ENCODE data around the gene HSFX4.

DNA sequence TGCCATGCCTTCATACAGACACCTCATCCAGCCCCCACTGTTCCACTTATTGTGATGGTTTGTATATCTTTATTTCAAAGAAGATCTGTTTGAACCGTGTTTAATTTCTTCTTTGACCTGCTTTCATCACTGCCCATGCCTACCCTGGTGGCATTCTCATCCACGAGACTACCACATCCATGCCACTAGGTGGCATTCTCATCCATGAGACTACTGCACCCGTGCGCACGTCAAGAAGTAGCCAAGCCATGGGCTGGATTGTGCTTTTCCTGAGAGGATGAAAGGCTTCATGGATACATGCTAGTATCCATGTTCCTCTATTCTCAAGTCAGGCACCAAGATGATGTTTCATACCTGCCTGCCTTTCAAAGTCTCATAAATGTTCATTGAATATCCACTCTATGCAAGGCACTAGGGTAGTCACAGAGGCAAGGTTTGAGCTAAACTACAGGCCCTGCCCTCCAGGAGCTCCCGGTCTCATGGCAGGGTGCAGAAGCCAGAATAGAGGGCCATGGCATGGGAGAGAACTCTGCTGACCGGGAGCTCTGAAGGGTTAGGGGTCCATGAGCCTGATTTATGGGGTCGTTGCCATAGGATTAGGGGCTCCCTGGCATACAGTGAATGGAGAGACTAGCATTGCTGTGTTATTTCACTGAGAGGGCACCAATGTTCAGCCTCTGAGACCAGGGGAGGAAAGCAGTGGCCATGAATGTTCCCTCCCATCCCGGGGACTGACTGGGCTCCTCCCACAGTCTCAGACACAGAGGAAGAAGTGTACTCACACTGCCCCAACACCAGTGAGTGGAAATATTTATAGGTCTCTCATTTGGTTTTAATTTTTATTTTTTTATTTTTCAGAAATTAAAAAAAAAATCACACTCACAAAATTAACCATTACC lies 33.7 kb downstream of the HSFX4 start:
- TF ChIP-seq, protein P1, sequence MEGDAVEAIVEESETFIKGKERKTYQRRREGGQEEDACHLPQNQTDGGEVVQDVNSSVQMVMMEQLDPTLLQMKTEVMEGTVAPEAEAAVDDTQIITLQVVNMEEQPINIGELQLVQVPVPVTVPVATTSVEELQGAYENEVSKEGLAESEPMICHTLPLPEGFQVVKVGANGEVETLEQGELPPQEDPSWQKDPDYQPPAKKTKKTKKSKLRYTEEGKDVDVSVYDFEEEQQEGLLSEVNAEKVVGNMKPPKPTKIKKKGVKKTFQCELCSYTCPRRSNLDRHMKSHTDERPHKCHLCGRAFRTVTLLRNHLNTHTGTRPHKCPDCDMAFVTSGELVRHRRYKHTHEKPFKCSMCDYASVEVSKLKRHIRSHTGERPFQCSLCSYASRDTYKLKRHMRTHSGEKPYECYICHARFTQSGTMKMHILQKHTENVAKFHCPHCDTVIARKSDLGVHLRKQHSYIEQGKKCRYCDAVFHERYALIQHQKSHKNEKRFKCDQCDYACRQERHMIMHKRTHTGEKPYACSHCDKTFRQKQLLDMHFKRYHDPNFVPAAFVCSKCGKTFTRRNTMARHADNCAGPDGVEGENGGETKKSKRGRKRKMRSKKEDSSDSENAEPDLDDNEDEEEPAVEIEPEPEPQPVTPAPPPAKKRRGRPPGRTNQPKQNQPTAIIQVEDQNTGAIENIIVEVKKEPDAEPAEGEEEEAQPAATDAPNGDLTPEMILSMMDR (IDR thresholded peaks at IDR 0.05 in 8 of 11, conservative IDR thresholded peaks at IDR 0.05 in 3 of 11): peak in 10 of 11 experiments; percentile 35 to 63 (median 58)
- TF ChIP-seq POLR2A (IDR thresholded peaks at IDR 0.05): no peak
- TF ChIP-seq POLR2AphosphoS5 (IDR thresholded peaks at IDR 0.05): peak in 1 of 3 donors; percentile 42

All from spleen (tissue), 7 donors.